GM03348 (cell line): ENCODE data around the gene DEGS2.

Experiments
- DNase-seq: peaks from one replicate; pipeline ENCODE4 v3.0.0; 2012; ENCODE audit warnings: low spot score

DEGS2 gene

GRCh38 chr14:100131181-100131580, 28.3 kb downstream of the DEGS2 start:
- no peak for DNase-seq

GRCh38 chr14:100130521-100130920, 28.9 kb downstream of the DEGS2 start:
- no peak for DNase-seq

- DNase-seq, result peak; percentile 78
Observed at GRCh38 chr14:100129161-100129589, 30.3 kb downstream of the DEGS2 start.

- no peak for DNase-seq
Observed at GRCh38 chr14:100128688-100129087, 30.8 kb downstream of the DEGS2 start.

- no peak for DNase-seq
Observed at GRCh38 chr14:100127853-100128455, 31.5 kb downstream of the DEGS2 start.

- DNase-seq, result no peak
Observed at GRCh38 chr14:100126401-100126800, 33.0 kb downstream of the DEGS2 start.

- DNase-seq, result no peak
Observed at GRCh38 chr14:100124551-100125088, 34.8 kb downstream of the DEGS2 start.

- no peak for DNase-seq
Observed at GRCh38 chr14:100123618-100124017, 35.8 kb downstream of the DEGS2 start.

- no peak for DNase-seq
Observed at GRCh38 chr14:100122481-100123223, 36.8 kb downstream of the DEGS2 start.

- no peak for DNase-seq
Observed at GRCh38 chr14:100121643-100122480, 37.6 kb downstream of the DEGS2 start.

- no peak for DNase-seq
Observed at GRCh38 chr14:100120522-100121269, 38.7 kb downstream of the DEGS2 start.

GRCh38 chr14:100119251-100119650, 40.2 kb downstream of the DEGS2 start:
- no peak for DNase-seq

- no peak for DNase-seq
Observed at GRCh38 chr14:100118396-100119011, 40.9 kb downstream of the DEGS2 start.

- DNase-seq, result no peak
Observed at GRCh38 chr14:100117633-100118395, 41.6 kb downstream of the DEGS2 start.

GRCh38 chr14:100117026-100117425, 42.4 kb downstream of the DEGS2 start:
- no peak for DNase-seq

- no peak for DNase-seq
Observed at GRCh38 chr14:100116134-100116533, 43.3 kb downstream of the DEGS2 start.

GRCh38 chr14:100115726-100116125, 43.7 kb downstream of the DEGS2 start:
- DNase-seq, result no peak

- DNase-seq, result no peak
Observed at GRCh38 chr14:100115236-100115635, 44.2 kb downstream of the DEGS2 start.

GRCh38 chr14:100114109-100114765, 45.2 kb downstream of the DEGS2 start:
- no peak for DNase-seq
